SK-N-DZ (cell line): ENCODE measurements around the gene ARL6IP1.
"Not testable (repeated sequence)": the region's sequence is repeated elsewhere in the genome, so short reads cannot be mapped to it uniquely, and the experiment has no call there.

ENCODE experiments used
- DNase-seq: peaks from one replicate; pipeline ENCODE4 v3.0.0-alpha.2; 2015; ENCODE audit warnings: low spot score

The ARL6IP1 gene

GRCh38 chr16:18759598-18760520, 41.5 kb downstream of the ARL6IP1 start:
- not testable (repeated sequence) for DNase-seq

GRCh38 chr16:18757960-18758660, 43.2 kb downstream of the ARL6IP1 start:
- DNase-seq = not testable (repeated sequence)

GRCh38 chr16:18756639-18757038, 44.7 kb downstream of the ARL6IP1 start:
- DNase-seq = not testable (repeated sequence)

GRCh38 chr16:18742870-18743269, 58.5 kb downstream of the ARL6IP1 start:
- not testable (repeated sequence) for DNase-seq
